Measurements from ENCODE around the gene SOCS7. TPM values are rescaled to one million over a fixed set of nuclear protein-coding genes. Genes with fewer than 3 reads are reported as not detected.

Gene SOCS7
- total RNA-seq, 8 experiments from 2014 or later: 9.1 to 24.6 (median 19.4) TPM

DNA sequence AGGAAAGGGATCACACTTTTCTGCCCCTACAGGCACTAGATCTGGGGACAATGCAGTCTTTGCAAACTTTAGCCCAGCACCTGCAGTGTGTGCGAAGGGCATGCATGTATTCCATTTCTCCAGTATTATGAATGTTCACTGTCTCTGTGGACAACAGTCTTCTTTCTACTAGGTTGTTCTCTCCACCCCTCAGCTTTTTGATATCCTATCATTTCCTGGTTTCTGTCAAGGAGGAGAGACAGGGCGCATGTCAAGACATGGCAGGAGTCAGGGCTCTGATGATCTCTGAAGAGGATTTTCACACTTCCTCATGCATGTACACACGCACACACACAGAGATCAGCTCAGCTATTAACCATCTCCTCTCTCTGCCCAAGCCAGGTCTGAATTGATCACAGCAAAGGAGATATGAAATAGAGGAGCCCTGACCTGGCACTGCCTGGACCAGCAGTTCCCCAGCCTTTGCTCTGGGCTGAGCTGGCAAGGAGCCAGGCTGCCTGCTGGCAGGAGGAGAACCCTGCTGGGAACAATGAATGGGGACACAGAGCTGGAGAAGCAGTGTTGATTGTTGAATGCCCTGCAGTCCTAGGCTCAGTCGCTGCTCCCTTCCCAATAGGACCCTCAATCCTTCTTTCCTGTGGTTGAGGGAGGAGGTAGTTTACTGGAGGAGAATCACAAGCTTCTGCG is 10.5 kb upstream of the SOCS7 start:
- WGBS, 10 experiments: 13 to 100% (median 78%) methylated on average over 1 to 4 of the region's 5 CpGs
- Histone ChIP-seq H3K4me3 (no peak overlapping the region), H3K4me1 (replicated peaks in 1 of 2) (peaks cover 10 to 12% of the 10 kb centered on the region in 2 donors), H3K27ac (peak overlapping the region in 1 of 2 donors; percentile 21)
- in situ Hi-C loops (cut with MboI; ENCODE audit: low pct_unique_long_range_greater_than_20kb in 2 of 9, low sequenced_read_pairs in 9 of 9, unreplicated experiment in 9 of 9): loop anchor here in 2 of 9 experiments (10.0 to 25.0 kb wide), 2 partner anchors 74 to 96 kb away; partner anchors contain the start of gene ARHGAP23 (in 1 of the 2)
- peak; percentile 20 to 80 (median 70) for ATAC-seq (replicated peaks in 6 of 8)

GRCh38 chr17:38342886-38343607 is 8.6 kb upstream of the SOCS7 start:
- peaks cover 10 to 12% of the 10 kb centered on the region in 2 donors for H3K4me1 ChIP-seq (replicated peaks in 1 of 2)
- no peak overlapping the region for H3K27ac ChIP-seq
- in situ Hi-C loops (cut with MboI; ENCODE audit: low pct_unique_long_range_greater_than_20kb in 2 of 9, low sequenced_read_pairs in 9 of 9, unreplicated experiment in 9 of 9): loop anchor here in 2 of 9 experiments (10.0 to 25.0 kb wide), 2 partner anchors 72 to 94 kb away; partner anchors contain the start of gene ARHGAP23 (in 1 of the 2)
- no peak for ATAC-seq (replicated peaks in 6 of 8)
- WGBS, 10 experiments: 53 to 100% (median 70%) methylated on average over 1 to 5 of the region's 18 CpGs; no CpG with 5 or more reads in 5 of the 10 experiments
- H3K4me3 ChIP-seq: no peak overlapping the region

DNA sequence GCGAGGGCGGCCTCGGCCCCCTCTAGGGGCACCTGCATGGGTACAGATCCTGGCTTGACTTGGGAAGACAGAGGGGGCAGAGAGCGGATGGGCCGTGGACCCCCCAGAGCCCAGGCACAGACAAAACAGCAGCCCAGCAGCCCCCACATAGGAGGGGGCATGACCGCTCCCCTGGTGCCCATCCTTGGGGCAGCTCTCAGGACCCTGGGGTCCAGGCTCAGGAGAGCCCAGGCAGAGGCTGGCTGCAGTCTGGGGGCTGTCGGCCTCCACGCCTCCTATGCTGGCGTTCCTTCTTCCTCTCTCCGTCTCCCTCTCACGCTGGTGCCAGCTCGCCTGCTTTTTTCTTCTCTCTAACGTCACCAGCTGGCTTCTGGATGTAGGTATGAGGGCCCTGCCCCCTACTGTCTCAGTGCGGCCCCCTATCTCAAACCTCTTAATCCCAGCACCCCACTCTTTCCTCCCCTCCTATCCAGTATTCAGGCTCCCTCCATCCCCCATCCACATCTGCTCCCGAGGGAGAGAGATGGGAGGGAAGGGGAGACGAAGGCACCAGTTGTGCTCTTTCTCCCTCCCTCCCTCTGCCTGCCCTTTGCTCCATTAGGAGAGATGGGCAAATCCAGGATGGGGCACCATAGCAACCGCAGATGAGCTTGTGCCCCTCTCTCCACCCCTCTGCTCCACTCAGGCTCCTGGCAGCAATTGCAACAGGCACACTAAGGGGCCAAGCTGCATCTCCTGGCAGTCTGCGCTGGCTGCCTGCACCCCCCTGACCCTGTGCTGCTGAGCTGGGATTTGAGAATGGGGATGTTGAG is 7.8 kb upstream of the SOCS7 start, which contains the start of gene GPR179:
Gene GPR179, minus strand, starts transcription at position 349 of the 812 bp plus-strand sequence. Its CDS starts 167 bp downstream, at position 182.
- in situ Hi-C loops (cut with MboI; ENCODE audit: low pct_unique_long_range_greater_than_20kb in 2 of 9, low sequenced_read_pairs in 9 of 9, unreplicated experiment in 9 of 9): loop anchor here in 2 of 9 experiments (10.0 to 25.0 kb wide), 2 partner anchors 71 to 93 kb away; partner anchors contain the start of gene ARHGAP23 (in 1 of the 2)
- no peak within 1 kb of the TSS for H3K4me3 ChIP-seq
- no peak within 1 kb of the TSS for H3K27ac ChIP-seq

DNA sequence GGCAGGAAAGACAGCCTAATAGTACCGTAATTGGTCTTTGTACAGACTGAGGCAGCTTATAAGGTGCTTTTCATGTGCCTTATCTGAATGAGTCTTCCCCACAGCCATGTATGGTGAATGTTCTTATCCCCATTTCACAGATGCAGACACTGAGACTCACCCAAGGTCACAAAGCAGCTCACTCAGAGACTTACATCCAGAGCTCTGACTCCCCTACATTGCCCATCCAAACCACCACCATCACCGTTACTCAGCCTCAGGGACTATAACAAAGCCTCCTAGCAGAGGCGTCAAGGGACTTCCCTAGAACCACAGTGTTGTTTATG is 7.3 kb upstream of the SOCS7 start:
- in situ Hi-C loops (cut with MboI; ENCODE audit: low pct_unique_long_range_greater_than_20kb in 2 of 9, low sequenced_read_pairs in 9 of 9, unreplicated experiment in 9 of 9): loop anchor here in 2 of 9 experiments (10.0 to 25.0 kb wide), 2 partner anchors 70 to 93 kb away; partner anchors contain the start of gene ARHGAP23 (in 1 of the 2)
- ATAC-seq (replicated peaks in 6 of 8): no peak
- peaks cover 9 to 13% of the 10 kb centered on the region in 2 donors for H3K4me1 ChIP-seq (replicated peaks in 1 of 2)
- no peak overlapping the region for H3K27ac ChIP-seq
- no peak overlapping the region for H3K4me3 ChIP-seq
- WGBS, 10 experiments: 50 to 100% (median 88%) methylated on average over 1 to 3 of the region's 3 CpGs; no CpG with 5 or more reads in 3 of the 10 experiments

More for the DNA sequence above, 7.8 kb upstream of the SOCS7 start, which contains the start of gene GPR179:
- WGBS, 10 experiments: 69 to 100% (median 87%) methylated on average over 1 to 5 of the region's 18 CpGs; no CpG with 5 or more reads in 4 of the 10 experiments
- peak in 5 of 8 experiments; percentile 20 to 65 (median 45) for ATAC-seq (replicated peaks in 6 of 8)
- peaks cover 10 to 12% of the 10 kb centered on the region in 2 donors for H3K4me1 ChIP-seq (replicated peaks in 1 of 2)

DNA sequence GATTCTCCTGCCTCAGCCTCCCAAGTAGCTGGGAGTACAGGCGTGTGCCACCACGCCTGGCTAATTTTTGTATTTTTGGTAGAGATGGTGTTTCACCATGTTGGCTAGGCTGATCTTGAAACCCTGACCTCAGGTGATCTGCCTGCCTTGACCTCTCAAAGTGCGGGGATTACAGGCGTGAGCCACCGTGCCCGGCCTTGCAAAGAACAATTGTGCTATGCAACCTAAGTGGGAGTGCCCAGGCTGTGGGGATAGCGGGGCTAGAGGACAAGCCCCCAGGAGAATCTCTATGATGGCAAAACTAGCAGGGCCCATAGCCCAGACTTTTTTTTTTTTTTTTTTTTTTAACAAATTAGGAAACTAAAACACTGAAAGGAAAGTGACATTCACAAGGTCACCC is 5.9 kb upstream of the SOCS7 start:
- no peak overlapping the region for H3K4me3 ChIP-seq
- in situ Hi-C loops (cut with MboI; ENCODE audit: low pct_unique_long_range_greater_than_20kb in 2 of 9, low sequenced_read_pairs in 9 of 9, unreplicated experiment in 9 of 9): loop anchor here in 3 of 9 experiments (5.0 to 25.0 kb wide), 3 partner anchors 67 to 92 kb away; partner anchors contain the start of gene ARHGAP23 (in 1 of the 3)
- H3K4me1 ChIP-seq (replicated peaks in 1 of 2): peaks cover 6 to 17% of the 10 kb centered on the region in 2 donors
- H3K27ac ChIP-seq: no peak overlapping the region
- no peak for ATAC-seq (replicated peaks in 6 of 8)
- 80 to 100% (median 91%) methylated on average over 1 to 5 of the region's 7 CpGs; no CpG with 5 or more reads in 4 of the 10 experiments for WGBS, 10 experiments

GRCh38 chr17:38349097-38349730 is 2.4 kb upstream of the SOCS7 start:
- 0 to 50% (median 5%) methylated on average over 2 to 8 of the region's 8 CpGs for WGBS, 10 experiments
- peak overlapping the region in 1 of 2 donors; percentile 70 for H3K27ac ChIP-seq
- no peak overlapping the region for H3K4me3 ChIP-seq

GRCh38 chr17:38350035-38350434 is 1.6 kb upstream of the SOCS7 start:
- in situ Hi-C loops (cut with MboI; ENCODE audit: low pct_unique_long_range_greater_than_20kb in 2 of 9, low sequenced_read_pairs in 9 of 9, unreplicated experiment in 9 of 9): no loop called here
- Histone ChIP-seq H3K4me3 (no peak overlapping the region), H3K4me1 (replicated peaks in 1 of 2) (peaks cover 17 to 29% of the 10 kb centered on the region in 2 donors), H3K27ac (peak overlapping the region in 1 of 2 donors; percentile 70)
- WGBS, 10 experiments: 76 to 93% (median 83%) methylated on average over 1 to 2 of the region's 2 CpGs; no CpG with 5 or more reads in 5 of the 10 experiments
- no peak for ATAC-seq (replicated peaks in 6 of 8)

More at GRCh38 chr17:38349097-38349730, 2.4 kb upstream of the SOCS7 start:
- in situ Hi-C loops (cut with MboI; ENCODE audit: low pct_unique_long_range_greater_than_20kb in 2 of 9, low sequenced_read_pairs in 9 of 9, unreplicated experiment in 9 of 9): loop anchor here in 3 of 9 experiments (5.0 to 25.0 kb wide), 3 partner anchors 63 to 88 kb away; partner anchors contain the start of gene ARHGAP23 (in 1 of the 3)
- H3K4me1 ChIP-seq (replicated peaks in 1 of 2): peaks cover 9 to 21% of the 10 kb centered on the region in 2 donors
- ATAC-seq (replicated peaks in 6 of 8): peak; percentile 34 to 48 (median 40)

GRCh38 chr17:38352245-38353085 is 821 bp downstream of the SOCS7 start:
- ATAC-seq (replicated peaks in 6 of 8): peak; percentile 7 to 42 (median 29)
- H3K4me3 ChIP-seq: peak overlapping the region; percentile 50 to 90 (median 82)
- peaks cover 29 to 39% of the 10 kb centered on the region in 2 donors for H3K4me1 ChIP-seq (replicated peaks in 1 of 2)
- in situ Hi-C loops (cut with MboI; ENCODE audit: low pct_unique_long_range_greater_than_20kb in 2 of 9, low sequenced_read_pairs in 9 of 9, unreplicated experiment in 9 of 9): no loop called here
- WGBS, 10 experiments: 0 to 7% (median 0%) methylated on average over 2 to 10 of the region's 72 CpGs; no CpG with 5 or more reads in 6 of the 10 experiments
- peak overlapping the region; percentile 69 to 78 for H3K27ac ChIP-seq

DNA sequence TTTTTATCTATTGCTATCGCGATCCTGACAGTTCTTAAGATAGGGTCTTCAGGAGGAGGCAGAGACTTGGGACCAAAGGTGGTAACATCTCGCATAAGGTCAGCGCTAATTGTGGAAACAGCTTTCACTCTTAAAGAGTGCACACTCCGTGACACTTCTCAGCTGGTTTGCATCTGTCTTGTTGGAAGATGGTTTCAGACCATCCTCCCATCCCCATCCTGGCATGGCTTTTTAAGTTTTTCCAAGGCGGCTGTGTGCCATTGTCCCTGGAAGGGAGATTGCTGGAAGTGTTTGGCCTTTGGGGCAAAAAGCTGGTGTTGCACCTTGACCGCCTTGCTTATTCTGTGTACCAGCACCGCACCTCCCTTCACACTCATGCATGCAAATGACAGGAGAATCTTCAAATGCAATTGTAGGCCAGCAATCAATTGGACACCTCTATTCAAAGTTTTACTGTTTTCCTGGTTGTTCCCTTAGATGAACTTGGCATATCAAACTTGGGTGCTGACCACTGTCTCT is 1.5 kb downstream of the SOCS7 start:
- H3K27ac ChIP-seq: no peak overlapping the region
- in situ Hi-C loops (cut with MboI; ENCODE audit: low pct_unique_long_range_greater_than_20kb in 2 of 9, low sequenced_read_pairs in 9 of 9, unreplicated experiment in 9 of 9): no loop called here
- H3K4me3 ChIP-seq: peak overlapping the region; percentile 50 to 90 (median 82)
- 8 to 60% (median 23%) methylated on average over 1 to 8 of the region's 8 CpGs; no CpG with 5 or more reads in 4 of the 10 experiments for WGBS, 10 experiments
- peaks cover 35 to 40% of the 10 kb centered on the region in 2 donors for H3K4me1 ChIP-seq (replicated peaks in 1 of 2)
- ATAC-seq (replicated peaks in 6 of 8): no peak

DNA sequence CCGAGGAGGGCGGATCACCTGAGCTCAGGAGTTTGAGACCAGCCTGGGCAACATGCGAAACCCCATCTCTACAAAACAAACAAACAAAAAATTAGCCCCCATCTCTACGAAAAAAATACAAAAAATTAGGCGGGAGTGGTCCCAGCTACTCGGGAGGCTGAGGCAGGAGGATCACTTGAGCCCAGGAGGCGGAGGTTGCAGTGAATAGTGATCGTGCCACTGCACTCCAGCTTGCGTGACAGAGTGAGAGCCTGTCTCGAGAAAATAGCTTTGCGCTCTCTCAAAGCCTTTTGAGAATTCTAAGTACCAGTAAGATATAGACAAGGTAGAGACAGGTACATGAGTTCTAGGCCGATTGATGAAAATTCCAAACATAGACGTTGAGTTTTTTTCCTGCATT is 2.0 kb downstream of the SOCS7 start:
- Histone ChIP-seq H3K4me1 (replicated peaks in 1 of 2) (peaks cover 39 to 43% of the 10 kb centered on the region in 2 donors), H3K4me3 (peak overlapping the region; percentile 50 to 90 (median 82)), H3K27ac (no peak overlapping the region)
- in situ Hi-C loops (cut with MboI; ENCODE audit: low pct_unique_long_range_greater_than_20kb in 2 of 9, low sequenced_read_pairs in 9 of 9, unreplicated experiment in 9 of 9): no loop called here
- ATAC-seq (replicated peaks in 6 of 8): no peak
- WGBS, 10 experiments: 42 to 100% (median 76%) methylated on average over 1 to 11 of the region's 13 CpGs; no CpG with 5 or more reads in 1 of the 10 experiments

DNA sequence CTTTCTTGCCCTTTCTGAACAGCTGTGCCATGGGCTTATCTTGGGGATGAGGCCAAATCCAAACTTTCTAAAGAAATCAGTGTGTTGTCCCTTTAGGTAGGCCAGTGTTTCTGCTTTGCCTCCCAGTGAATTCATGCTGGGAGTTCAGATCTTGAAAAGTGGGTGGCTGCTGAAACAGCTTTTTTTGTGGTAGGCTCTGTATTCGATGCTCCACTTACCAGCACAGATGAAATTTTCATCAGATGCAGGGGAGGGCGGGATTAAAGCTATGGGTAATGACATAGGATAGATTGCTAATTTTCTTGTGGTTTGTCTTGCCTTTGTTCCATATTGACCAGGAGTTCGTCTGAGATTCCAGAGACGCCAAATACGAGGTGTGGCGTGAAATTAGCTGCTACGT is 2.8 kb downstream of the SOCS7 start:
- H3K4me1 ChIP-seq (replicated peaks in 1 of 2): peaks cover 44 to 46% of the 10 kb centered on the region in 2 donors
- no peak for ATAC-seq (replicated peaks in 6 of 8)
- in situ Hi-C loops (cut with MboI; ENCODE audit: low pct_unique_long_range_greater_than_20kb in 2 of 9, low sequenced_read_pairs in 9 of 9, unreplicated experiment in 9 of 9): no loop called here
- H3K4me3 ChIP-seq: peak overlapping the region; percentile 10 to 90 (median 82)
- H3K27ac ChIP-seq: no peak overlapping the region
- 44 to 90% (median 79%) methylated on average over 4 to 7 of the region's 7 CpGs; no CpG with 5 or more reads in 2 of the 10 experiments for WGBS, 10 experiments
